ENCODE data around the gene ZMYM4. TPM values are rescaled to one million over a fixed set of nuclear protein-coding genes. Genes with fewer than 3 reads are reported as not detected.
"Not testable (repeated sequence)": the region's sequence is repeated elsewhere in the genome, so short reads cannot be mapped to it uniquely, and the experiment has no call there.

ZMYM4 gene
- total RNA-seq: 10 to 100 TPM; 34.2 to 41.6 TPM
- long read RNA-seq, partial matches to known transcripts: 12 of 16 reads
- long read RNA-seq, other reads (novel, unspliced or antisense): 4 of 16 reads

DNA sequence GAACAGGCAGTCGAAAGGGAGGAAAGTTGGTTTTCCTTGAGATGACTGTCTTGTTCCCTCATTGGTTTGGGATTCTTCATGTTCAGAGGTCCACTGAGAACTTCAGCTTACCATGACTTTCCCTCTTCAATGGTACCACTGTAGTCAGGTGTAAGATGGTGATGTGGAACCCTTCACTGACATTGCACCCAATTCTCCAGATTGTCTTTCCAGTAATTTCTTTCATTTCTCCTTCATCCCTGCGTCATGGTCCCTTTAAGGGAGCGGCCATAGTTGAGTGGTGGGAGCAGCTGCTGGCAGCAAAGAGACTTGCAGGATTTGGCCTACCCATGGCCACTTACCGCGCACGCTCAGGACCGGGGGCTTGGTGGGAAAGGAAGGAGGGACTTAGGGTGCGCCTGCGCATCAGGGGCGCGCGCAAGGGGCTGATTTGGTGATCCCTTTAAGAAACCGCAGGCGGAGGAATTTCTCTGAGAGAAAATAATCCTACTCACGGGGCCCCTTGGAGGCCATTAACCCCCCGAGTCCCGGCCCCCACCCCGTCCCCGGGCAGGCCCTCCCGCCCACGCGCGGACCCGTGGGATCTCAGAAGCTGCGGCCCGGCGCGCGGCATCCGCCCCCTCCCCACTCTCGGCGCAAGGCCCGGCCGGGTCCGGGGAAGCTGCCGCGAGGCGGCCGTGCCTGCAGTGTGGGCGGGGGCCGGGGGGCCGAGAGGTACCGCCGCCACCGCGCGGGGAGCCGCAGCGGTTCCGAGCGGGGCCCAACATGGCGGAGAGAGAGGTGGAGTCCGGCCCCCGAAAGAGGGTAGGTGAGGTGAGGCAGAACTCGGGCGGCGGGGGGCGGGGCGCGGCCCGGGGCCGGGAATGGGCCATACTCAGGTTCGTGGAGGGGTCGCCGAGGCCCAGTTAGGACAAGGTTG, at the start of gene ZMYM4:
Gene ZMYM4, plus strand, starts transcription at position 428 of the 919 bp plus-strand sequence. Its CDS starts 338 bp downstream, at position 766.
- DNase-seq (peak; percentile 96), ATAC-seq (peak; percentile 99)
- intact Hi-C loops (cut with DNase I): no loop called here

DNA sequence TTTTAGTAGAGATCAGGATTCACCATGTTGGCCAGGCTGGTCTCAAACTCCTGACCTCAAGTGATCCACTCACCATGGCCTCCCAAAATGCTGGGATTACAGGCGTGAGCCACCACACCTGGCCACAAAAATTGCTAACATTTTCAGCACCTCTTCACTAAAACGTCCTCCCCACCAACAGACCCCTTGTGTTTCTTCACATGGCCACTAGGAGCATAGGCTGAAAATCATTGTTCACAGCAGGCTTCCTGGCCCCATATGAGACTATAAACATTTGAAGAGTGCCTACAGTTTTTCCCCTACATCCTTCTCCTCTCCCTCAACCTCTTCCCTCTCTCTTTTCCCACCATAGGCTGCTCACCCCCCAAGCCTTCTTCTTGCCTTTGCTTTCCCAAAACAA, 47.5 kb upstream of the ZMYM4 start:
- DNase-seq (no peak), ATAC-seq (no peak)
- intact Hi-C loops (cut with DNase I): no loop called here

DNA sequence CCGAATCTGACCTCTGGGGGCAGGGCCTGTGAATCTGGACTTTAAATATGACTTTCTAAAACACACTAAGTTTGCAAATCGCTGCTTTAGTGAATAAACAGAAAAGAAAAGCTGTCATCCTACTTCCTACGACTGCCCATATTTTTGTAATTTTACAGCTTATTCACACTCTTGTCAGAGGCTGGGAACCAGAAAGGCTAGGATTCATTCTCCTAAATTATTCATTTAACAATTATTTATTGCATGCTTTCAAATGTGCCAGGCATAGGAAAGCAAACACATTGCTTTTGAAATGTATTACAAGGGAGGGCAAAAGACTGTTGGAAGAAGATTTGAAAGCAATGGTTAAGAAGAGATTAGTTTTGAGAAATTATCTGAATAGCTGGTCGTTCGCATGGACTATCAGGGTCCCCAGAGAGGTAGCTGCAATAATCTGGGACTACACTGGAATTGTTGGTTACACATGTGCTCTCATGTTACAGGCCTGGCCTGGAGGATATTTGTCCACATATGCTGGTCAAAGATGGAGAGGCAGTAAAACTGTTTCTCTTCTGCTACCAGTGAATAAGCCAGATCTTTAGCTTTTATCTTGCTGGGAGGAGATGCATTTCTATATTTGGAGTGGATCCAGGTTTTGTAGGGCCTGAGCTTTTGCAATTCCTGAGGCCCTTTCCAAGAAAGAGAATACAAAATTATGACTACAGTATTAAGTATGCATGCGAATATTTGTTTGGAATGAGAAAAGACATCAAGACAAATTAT, 46.0 kb upstream of the ZMYM4 start:
- DNase-seq (no peak), ATAC-seq (peak; percentile 76 to 81)
- intact Hi-C loops (cut with DNase I): no loop called here

DNA sequence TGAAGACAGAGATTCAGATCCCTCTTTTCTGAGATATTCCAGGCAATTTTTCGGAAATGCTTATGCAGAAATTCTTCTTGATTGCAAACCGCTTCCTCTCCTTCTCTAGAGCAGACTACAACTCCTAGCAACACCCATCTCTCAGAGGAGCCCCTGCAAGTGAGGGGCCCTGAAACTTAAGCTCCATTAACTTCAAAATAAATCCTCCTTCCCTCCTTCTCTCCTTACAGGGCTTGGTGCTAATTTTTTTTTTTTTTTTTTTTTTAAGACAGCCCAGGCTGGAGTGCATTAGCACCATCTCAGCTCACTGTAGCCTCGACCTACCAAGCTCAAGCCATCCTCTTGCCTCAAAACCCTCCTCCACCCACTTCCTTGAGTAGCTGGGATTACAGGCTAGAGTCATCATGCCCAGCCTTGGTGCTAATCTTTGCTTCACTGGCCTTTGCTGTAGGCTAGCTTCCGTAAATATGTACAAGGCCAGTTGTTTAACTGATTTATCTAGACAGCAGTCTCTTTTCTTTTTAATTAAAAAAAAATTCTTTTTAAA, 45.4 kb upstream of the ZMYM4 start:
- DNase-seq (no peak), ATAC-seq (peak; percentile 27 to 35)
- intact Hi-C loops (cut with DNase I): no loop called here

- ATAC-seq (no peak), DNase-seq (no peak)
- intact Hi-C loops (cut with DNase I): no loop called here
Observed at GRCh38 chr1:35226546-35226945, 42.0 kb upstream of the ZMYM4 start.

DNA sequence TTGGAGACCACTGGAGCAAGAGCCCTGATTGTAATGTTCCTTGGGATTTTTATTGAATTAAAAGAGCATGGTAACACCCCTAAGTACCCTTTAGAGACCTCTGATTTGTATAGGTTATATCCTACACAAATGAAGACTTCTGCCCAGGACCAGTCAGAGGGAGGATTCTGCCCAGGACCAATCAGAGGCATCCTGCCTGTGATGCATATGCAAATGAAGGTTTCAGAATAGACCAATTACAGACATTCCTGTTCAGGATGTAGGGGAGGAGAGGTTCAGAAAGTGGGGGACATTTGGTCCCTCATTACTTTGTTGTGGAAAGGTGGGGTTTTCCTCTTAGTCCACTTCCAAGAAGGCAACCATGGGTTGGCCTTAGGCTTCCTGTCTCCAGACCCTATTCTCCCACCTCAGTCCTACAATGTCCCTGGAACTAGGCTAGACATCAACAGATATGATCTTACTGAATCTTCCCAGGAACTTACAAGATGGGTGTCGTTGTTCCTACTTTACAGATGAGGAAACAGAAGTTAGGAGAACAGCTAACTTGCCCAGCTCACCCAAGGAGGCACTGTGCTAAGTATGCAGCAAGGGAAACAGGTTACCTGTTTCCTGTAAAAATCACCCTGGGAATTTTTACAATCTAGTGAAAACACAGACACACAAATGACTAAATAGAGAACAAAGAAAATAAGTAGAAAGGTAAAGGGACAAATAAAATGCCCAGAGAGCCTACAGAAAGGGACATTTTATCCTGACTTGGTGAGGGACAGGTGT, 38.7 kb upstream of the ZMYM4 start:
- DNase-seq (no peak), ATAC-seq (no peak)
- intact Hi-C loops (cut with DNase I): no loop called here

DNA sequence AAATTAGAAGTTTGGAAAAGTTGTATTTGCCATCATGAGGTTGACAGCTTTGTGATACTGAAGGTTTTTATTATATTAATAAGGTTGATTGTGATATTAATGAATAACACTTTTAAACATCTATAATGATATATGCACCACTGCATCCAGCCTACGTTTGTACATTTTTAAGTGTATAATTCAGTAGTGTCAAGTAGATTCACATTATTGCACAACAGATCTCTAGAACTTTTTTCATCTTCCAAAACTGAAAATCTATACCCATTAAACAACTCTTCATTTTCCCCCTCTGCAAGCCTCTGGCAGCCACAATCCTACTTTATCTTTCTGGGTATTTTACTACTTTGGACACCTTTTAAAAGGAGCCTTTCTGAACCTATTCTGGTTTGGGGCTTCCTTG, 37.2 kb upstream of the ZMYM4 start:
- no peak for DNase-seq
- intact Hi-C loops (cut with DNase I): no loop called here
- no peak for ATAC-seq

DNA sequence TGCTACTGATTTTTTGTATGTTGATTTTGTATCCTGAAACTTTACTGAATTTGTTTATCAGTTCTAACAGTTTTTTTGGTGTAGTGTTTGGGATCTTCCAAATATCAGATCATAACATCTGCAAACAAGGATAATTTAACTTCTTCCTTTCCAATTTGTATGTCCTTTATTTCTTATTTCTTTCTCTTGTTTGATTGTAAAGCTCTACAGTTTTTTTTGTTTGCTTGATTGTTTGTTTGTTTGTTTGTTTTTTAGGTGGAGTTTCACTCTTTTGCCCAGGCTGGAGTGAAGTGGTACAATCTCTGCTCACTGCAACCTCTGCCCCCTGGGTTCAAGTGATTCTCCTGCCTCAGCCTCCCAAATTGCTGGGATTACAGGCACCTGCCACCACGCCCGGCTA, 31.7 kb upstream of the ZMYM4 start:
- intact Hi-C loops (cut with DNase I); ATAC-seq; DNase-seq: not testable (repeated sequence)

GRCh38 chr1:35243691-35244090, 24.8 kb upstream of the ZMYM4 start:
- DNase-seq (no peak), ATAC-seq (peak in 1 of 2 donors; percentile 29)
- intact Hi-C loops (cut with DNase I): no loop called here

- no peak for DNase-seq
- intact Hi-C loops (cut with DNase I): no loop called here
- no peak for ATAC-seq
Observed at GRCh38 chr1:35247256-35247655, 21.3 kb upstream of the ZMYM4 start.

- no peak for ATAC-seq
Observed at GRCh38 chr1:35253941-35254340, 14.6 kb upstream of the ZMYM4 start.

DNA sequence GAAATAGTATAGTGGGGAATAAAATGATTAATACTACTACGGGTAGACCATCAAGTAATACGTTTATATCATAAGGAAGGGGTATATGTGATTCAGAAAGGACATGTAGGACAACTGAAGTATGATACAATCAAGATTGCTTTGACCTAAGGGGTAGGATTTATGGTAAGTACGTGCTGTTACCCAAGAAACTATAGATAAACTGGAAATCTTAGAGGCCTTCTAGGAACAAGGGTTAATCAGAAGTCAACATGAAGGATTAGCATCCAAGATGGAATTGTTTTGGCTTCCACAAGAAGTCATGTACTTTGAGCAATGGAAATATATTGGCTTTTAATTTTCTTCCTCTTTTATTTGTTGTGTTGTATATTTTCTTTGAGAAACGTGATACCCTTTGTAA, 13.2 kb upstream of the ZMYM4 start:
- intact Hi-C loops (cut with DNase I): no loop called here
- ATAC-seq: no peak
- no peak for DNase-seq

More at GRCh38 chr1:35253941-35254340, 14.6 kb upstream of the ZMYM4 start:
- no peak for DNase-seq
- intact Hi-C loops (cut with DNase I): no loop called here

- ATAC-seq (no peak), DNase-seq (no peak)
- intact Hi-C loops (cut with DNase I): no loop called here
Observed at GRCh38 chr1:35259561-35259960, 8.9 kb upstream of the ZMYM4 start.

- no peak for ATAC-seq
- DNase-seq: no peak
- intact Hi-C loops (cut with DNase I): no loop called here
Observed at GRCh38 chr1:35261412-35262120, 6.9 kb upstream of the ZMYM4 start.

GRCh38 chr1:35264035-35264434, 4.5 kb upstream of the ZMYM4 start:
- DNase-seq (no peak), ATAC-seq (no peak)
- intact Hi-C loops (cut with DNase I): no loop called here

GRCh38 chr1:35264871-35265270, 3.6 kb upstream of the ZMYM4 start:
- DNase-seq: no peak
- ATAC-seq: no peak
- intact Hi-C loops (cut with DNase I): no loop called here

DNA sequence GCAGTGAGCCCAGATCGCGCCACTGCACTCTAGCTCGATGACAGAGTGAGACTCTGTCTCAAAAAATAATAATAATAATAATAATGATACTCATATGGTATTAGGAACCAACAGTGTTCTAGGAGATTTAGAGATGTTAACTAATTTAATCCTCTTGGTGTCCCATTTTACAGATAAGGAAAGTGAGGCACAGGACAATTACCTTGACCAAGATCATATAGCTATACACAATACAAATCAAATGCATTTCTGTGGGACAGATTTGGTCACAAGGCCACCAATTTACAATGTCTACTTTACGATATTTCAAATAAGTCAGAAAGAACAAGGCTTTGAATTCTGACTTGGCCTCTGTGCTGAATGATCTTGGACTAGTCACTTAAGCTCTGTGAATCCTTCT, 2.2 kb upstream of the ZMYM4 start:
- ATAC-seq (no peak), DNase-seq (no peak)
- intact Hi-C loops (cut with DNase I): no loop called here

- ATAC-seq (no peak), DNase-seq (no peak)
- intact Hi-C loops (cut with DNase I): no loop called here
Observed at GRCh38 chr1:35269201-35269988, 886 bp downstream of the ZMYM4 start.

Data from left cardiac atrium (tissue), 4 donors.